Measurements from ENCODE around the gene RHBDF2.

DNA sequence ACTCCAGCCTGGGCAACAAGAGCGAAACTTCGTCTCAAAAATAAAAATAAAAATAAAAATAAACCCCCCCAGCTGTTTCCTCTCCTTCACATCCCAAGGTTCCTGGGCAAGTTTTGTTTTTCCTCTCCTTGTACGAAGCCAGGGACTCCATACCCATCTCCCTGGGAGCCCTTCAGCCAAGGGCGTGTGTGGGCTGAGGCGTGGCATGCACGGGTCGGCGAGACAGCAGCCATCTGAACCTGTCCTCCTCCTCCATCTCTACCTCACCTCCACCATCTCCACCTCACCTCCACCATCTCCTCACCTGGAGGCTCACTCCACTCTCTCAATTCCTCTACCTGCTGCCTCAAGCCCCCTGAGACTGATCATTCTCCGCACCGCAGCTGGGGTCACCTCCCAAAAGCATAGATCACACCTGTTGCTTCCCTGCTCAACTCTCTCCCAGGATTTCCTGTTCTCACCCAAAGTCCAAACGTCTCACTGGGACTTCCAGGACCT is 16.9 kb downstream of the RHBDF2 start:
- TF ChIP-seq POLR2AphosphoS5 (IDR thresholded peaks at IDR 0.05; ENCODE audit: low read depth, low read length) (no peak), TAF1 (IDR thresholded peaks at IDR 0.05; ENCODE audit: borderline replicate concordance, insufficient read depth, low read length) (no peak), SIN3A (IDR thresholded peaks at IDR 0.05; ENCODE audit: borderline replicate concordance, insufficient read depth, low read length) (no peak), FOXP2 (optimal IDR thresholded peaks at IDR 0.05; ENCODE audit: borderline replicate concordance, extremely low read depth, extremely low read length, insufficient read depth) (no peak)
- TF ChIP-seq, protein P1, sequence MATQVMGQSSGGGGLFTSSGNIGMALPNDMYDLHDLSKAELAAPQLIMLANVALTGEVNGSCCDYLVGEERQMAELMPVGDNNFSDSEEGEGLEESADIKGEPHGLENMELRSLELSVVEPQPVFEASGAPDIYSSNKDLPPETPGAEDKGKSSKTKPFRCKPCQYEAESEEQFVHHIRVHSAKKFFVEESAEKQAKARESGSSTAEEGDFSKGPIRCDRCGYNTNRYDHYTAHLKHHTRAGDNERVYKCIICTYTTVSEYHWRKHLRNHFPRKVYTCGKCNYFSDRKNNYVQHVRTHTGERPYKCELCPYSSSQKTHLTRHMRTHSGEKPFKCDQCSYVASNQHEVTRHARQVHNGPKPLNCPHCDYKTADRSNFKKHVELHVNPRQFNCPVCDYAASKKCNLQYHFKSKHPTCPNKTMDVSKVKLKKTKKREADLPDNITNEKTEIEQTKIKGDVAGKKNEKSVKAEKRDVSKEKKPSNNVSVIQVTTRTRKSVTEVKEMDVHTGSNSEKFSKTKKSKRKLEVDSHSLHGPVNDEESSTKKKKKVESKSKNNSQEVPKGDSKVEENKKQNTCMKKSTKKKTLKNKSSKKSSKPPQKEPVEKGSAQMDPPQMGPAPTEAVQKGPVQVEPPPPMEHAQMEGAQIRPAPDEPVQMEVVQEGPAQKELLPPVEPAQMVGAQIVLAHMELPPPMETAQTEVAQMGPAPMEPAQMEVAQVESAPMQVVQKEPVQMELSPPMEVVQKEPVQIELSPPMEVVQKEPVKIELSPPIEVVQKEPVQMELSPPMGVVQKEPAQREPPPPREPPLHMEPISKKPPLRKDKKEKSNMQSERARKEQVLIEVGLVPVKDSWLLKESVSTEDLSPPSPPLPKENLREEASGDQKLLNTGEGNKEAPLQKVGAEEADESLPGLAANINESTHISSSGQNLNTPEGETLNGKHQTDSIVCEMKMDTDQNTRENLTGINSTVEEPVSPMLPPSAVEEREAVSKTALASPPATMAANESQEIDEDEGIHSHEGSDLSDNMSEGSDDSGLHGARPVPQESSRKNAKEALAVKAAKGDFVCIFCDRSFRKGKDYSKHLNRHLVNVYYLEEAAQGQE (IDR thresholded peaks at IDR 0.05; ENCODE audit: insufficient read depth in 1 of 2, low read depth in 2 of 2, low read length in 2 of 2): no peak
